GM21825 (cell line): ENCODE measurements around the gene GRIK3.

Source experiments
- ATAC-seq: cut with Tn5 transposase; IDR thresholded peaks from one replicate; pipeline ENCODE4 v1.9.1; 2021; ENCODE audit warnings: mild to moderate bottlenecking, moderate library complexity; ENCODE audit not compliant: unreplicated experiment

GRIK3 gene

GRCh38 chr1:36881541-36881940, 152.8 kb downstream of the GRIK3 start:
- no peak for ATAC-seq

- ATAC-seq, result no peak
Observed at GRCh38 chr1:36881068-36881405, 153.3 kb downstream of the GRIK3 start.

GRCh38 chr1:36880155-36881067, 153.9 kb downstream of the GRIK3 start:
- ATAC-seq, result no peak

- no peak for ATAC-seq
Observed at GRCh38 chr1:36879613-36880012, 154.7 kb downstream of the GRIK3 start.

- ATAC-seq, result no peak
Observed at GRCh38 chr1:36876990-36877389, 157.3 kb downstream of the GRIK3 start.

- no peak for ATAC-seq
Observed at GRCh38 chr1:36874271-36875060, 159.8 kb downstream of the GRIK3 start.

GRCh38 chr1:36872858-36873257, 161.5 kb downstream of the GRIK3 start:
- no peak for ATAC-seq

GRCh38 chr1:36872126-36872754, 162.1 kb downstream of the GRIK3 start:
- no peak for ATAC-seq

GRCh38 chr1:36871146-36871971, 163.0 kb downstream of the GRIK3 start:
- no peak for ATAC-seq

GRCh38 chr1:36869826-36870225, 164.5 kb downstream of the GRIK3 start:
- no peak for ATAC-seq

- ATAC-seq, result no peak
Observed at GRCh38 chr1:36869054-36869453, 165.3 kb downstream of the GRIK3 start.

- ATAC-seq, result no peak
Observed at GRCh38 chr1:36867575-36867974, 166.7 kb downstream of the GRIK3 start.

- ATAC-seq, result no peak
Observed at GRCh38 chr1:36866169-36866814, 168.0 kb downstream of the GRIK3 start.

GRCh38 chr1:36865602-36865900, 168.8 kb downstream of the GRIK3 start:
- no peak for ATAC-seq

GRCh38 chr1:36864823-36865601, 169.3 kb downstream of the GRIK3 start:
- ATAC-seq, result no peak

- ATAC-seq, result no peak
Observed at GRCh38 chr1:36864182-36864822, 170.0 kb downstream of the GRIK3 start.

- ATAC-seq, result no peak
Observed at GRCh38 chr1:36863500-36863899, 170.8 kb downstream of the GRIK3 start.

GRCh38 chr1:36863061-36863460, 171.3 kb downstream of the GRIK3 start:
- no peak for ATAC-seq

GRCh38 chr1:36861375-36861774, 172.9 kb downstream of the GRIK3 start:
- ATAC-seq, result no peak
